Stimulated activated CD4-positive, alpha-beta T cell treated with anti-CD3 and anti-CD28 coated beads, Interleukin-1b, Interleukin-23, amount 100 ng/mL, for 24 hours (primary cell): ENCODE measurements around the gene AGL.
A peak's percentile ranks its signal among the peaks of the same experiment; 100 is the strongest.
"Not testable (repeated sequence)": the region's sequence is repeated elsewhere in the genome, so short reads cannot be mapped to it uniquely, and the experiment has no call there.

Experiments used
- DNase-seq, 4 experiments: peaks; one replicate each; pipeline ENCODE4 v3.0.0-alpha.2; 2020; ENCODE audit warnings: low read depth in 4 of 4, low spot score in 1 of 4

Gene AGL

DNA sequence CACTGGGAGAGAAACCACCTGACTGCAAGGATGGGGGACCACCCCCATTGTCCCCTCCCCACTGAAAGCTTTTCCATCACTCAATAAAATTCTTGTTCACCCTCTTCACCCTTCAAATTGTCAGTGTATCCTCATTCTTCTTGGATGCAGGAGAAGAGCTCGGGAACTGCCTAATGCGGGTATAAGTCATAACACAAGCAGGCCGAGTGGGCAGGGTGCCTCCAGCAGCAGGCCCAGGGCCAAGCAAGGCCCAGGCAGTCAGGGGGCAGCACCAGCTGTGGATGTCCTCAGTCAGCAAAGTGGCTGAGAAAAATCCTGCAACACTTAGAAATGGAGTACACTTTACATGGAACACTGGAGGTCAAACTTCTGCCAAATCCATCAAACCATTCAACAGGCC lies 85.9 kb downstream of the AGL start:
- DNase-seq, result no peak

- no peak for DNase-seq
Measured at GRCh38 chr1:99942723-99943122, 92.6 kb downstream of the AGL start.

DNA sequence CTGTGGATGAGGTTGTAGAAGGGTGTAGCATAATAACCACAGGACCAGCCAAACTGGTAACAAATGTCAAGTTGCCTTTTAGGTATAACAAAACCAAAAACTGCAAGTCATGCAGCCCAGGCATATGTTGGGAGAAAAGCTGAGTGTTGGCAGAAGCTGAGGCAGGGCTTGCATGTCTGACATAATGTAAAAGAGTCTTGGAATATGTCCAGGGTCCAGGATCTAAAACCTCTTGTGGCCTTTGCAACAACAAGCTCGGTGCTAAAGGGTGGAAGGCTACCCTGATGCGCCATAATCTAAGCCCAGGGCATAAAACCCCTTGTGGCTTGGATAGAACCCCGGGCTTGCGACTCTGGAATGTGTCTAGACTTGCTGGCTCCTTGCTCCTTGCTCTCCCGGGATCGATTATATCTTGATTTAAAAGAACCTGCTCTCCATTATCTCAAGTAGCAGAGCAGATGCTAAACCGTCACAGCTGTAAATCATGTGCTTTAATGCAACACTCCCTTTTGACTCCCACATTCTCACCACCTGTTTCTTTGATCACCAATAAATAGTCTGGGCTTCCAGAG lies 93.1 kb downstream of the AGL start:
- no peak for DNase-seq

DNA sequence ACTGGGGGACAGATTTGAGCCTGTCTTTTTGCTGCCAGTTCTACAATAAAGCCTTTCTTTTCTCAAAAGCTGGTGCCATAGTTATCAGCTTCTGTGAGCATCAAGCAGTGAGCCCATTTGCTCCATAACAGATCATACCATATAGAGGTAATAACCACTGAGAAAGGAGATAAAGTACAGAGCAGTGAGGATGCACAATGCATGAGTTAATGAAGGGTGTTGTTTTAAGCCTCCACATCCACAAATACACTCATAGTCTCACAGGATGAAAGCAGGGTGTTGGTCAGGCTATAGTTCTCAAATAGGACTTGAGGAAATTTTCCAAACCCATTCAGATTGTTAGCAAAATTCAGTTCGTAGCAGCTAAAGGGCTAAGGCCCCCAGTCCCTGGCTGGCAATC lies 94.0 kb downstream of the AGL start:
- no peak for DNase-seq

DNA sequence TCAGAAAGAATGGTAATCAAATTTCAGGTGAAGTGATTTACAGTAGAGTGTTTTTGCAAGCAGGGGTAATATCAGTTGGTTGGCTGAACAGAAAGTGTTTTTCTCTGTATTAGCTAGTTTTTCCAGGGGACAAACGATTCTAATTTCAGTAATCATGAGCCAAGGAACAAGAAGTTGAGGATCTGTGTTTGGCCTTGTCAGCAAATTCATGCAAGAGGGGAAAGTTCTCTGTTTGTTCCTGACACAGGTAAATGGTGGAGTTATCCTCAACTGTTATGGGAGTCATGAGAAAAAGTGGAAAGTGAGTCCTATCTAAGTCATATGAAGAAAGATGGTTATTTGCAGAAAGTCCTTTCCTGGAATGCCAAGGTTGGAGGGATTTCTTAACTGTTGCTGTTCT lies 95.0 kb downstream of the AGL start:
- DNase-seq, result no peak

DNA sequence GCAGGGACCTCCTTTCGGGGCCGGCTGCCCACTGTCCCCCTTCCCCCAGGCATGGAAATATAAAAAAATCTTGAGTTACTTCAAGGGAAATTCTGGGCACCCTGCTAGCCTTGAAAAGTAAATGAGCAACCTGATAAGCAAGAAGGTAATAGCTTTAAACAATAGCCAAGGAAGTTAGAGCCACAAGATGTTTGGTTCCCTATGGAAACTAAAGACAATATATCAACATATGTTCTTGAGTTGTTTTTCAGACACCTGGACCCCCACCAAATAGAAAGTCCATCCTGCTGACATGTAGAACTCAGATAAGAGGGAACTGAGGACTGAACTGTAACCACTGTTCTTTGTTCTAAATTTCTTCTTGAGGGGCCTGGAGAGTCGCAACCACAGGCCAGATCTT lies 100.3 kb downstream of the AGL start:
- DNase-seq, result no peak

GRCh38 chr1:99952522-99952921 lies 102.4 kb downstream of the AGL start:
- no peak for DNase-seq

- no peak for DNase-seq
Measured at GRCh38 chr1:99955375-99955774, 105.2 kb downstream of the AGL start.

DNA sequence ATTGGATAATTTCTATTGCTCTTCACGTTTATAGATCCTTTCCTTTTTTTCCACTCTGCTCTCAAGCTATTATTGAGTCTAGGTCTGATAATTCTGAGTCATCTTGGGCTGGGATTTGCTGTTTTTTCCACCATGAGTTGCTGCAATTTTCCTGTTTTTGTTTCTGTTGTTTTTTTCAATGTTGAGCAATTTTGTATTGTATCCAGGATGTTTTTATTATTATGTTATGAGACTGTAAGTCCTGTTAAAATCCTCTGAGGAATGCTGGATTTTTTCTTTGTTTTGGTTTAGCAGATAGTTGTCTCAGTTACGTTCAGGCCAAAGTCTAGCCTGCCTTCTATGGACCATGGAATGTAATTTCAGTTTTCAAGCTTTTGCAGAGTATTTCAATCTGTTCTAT lies 106.6 kb downstream of the AGL start:
- no peak for DNase-seq

DNA sequence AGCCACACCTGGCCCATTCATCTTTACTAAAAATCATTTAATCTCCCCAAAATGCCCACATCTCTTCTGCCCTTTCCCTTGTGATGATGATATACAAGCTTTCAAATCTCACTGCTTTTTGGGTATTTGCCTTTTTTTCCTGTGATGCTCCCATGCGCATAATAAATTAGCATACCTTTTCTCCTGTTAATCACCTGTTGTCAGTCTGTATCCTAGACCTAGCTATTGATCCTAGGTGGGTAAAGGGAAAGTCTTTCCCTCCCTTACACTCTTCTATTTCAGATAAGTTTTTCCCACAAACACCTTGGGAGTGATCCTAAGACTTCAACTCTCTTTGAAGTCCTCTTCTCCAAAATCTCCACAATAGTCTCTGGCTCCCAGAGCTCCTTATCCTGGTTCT lies 107.7 kb downstream of the AGL start:
- no peak for DNase-seq

DNA sequence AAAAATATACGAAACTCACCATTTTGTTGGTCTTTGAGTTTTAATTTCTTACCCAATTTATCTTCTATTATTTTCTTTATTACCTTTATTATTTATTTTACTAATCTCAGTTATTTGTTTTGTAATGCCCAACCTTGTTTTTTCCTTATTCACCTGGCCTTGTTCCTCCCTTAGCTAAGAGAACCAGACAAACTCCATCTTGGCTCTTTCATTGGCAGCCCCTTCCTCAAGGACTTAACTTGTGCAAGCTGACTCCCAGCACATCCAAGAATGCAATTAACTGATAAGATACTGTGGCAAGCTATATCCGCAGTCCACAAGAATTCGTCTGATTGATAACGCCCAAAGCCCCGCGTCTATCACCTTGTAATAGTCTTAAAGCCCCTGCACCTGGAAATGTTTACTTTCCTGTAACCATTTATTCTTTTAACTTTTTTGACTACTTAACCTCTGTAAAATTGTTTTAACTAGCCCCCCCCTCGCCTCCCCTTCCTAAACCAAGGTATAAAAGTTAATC lies 109.1 kb downstream of the AGL start:
- DNase-seq, result not testable (repeated sequence)

DNA sequence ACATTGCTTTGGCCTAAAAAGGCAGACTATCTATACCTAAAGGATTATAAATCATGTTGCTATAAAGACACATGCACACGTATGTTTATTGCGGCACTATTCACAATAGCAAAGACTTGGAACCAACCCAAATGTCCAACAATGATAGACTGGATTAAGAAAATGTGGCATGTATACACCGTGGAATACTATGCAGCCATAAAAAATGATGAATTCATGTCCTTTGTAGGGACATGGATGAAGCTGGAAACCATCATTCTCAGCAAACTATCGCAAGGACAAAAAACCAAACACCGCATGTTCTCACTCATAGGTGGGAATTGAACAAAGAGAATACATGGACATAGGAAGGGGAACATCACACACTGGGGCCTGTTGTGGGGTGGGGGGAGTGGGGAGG lies 110.1 kb downstream of the AGL start:
- DNase-seq, result not testable (repeated sequence)

DNA sequence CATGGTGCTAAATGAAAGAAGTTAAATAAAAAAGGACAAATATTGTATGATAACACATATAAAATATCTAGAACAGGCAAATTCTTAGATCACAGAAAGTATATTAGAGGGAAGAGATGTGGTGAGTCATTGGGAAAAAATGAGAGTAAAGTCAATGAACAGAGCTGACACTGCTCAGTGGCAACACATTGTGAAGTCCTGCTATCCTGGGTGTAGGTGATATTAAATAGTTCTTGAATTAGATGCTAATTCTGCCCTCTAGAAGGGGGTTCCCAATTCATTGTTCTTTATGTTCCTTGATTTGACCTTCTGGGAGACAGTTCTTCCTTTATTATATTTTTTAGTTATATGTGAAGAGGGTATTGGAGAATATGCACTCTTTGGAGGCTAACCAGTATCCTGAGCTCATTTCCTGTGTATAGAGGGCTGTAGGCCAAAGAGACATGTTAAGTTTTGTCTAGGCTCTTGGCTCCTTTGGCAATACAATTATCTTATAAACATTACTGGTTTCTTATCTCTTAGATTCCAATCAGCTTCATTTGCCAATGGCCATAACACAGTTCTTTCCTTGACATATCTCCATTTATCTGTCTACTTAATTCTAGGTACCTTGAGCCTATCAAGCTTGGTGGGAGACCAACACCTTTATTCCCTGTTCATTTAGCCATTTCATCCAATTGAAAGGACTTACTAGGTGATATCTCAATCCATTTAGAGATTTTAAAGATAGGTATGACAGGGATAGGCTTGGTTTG lies 113.1 kb downstream of the AGL start:
- DNase-seq, result no peak

DNA sequence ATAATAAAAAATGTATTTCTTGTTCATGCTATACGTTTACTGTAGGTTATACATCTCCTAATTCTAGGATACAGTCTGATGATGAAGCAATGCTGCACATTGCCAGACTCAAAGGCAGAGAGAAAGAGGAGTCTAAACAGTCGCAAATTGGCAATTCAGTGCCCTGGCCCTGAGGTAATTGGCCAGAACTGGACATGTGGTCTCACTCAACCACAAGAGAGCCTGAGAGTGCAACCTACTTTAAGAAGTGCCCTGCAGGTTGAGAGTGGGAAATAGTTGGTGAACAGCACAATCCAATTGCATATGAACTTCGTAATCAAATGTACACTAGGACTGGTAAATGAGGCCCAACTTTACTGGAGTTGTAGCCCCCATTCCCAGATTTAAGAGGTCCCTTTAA lies 114.6 kb downstream of the AGL start:
- no peak for DNase-seq

GRCh38 chr1:99965646-99966375 lies 115.7 kb downstream of the AGL start:
- DNase-seq, result no peak

DNA sequence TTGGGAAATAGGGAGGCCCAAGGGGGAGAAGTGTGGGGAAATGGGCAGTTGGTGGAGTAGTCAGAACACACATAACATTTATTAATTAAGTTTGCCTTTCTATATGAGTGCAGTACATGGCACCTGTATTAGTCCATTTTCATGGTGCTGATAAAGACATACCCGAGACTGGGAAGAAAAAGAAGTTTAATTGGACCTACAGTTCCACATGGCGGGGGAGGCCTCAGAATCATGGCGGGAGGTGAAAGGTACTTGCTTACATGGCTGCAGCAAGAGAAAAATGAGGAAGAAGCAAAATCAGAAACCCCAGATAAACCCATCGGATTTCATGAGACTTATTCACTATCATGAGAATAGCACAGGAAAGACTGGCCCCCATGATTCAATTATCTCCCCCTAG lies 118.1 kb downstream of the AGL start:
- no peak for DNase-seq

GRCh38 chr1:99969260-99969728 lies 119.1 kb downstream of the AGL start:
- DNase-seq, result no peak

- DNase-seq, result peak; percentile 64 to 75 (median 70)
Measured at GRCh38 chr1:99969729-99970621, 119.8 kb downstream of the AGL start, which contains the start of gene SLC35A3. TSS of gene SLC35A3 (plus strand) at chr1:99969996. CDS start at chr1:99993555, 23,559 bp downstream.

- no peak for DNase-seq
Measured at GRCh38 chr1:99970713-99971255, 120.6 kb downstream of the AGL start.

GRCh38 chr1:99972066-99972465 lies 121.9 kb downstream of the AGL start:
- DNase-seq, result not testable (repeated sequence)
